B cell (primary cell): ENCODE data around the gene NUDT3. TPM values are rescaled to one million over a fixed set of nuclear protein-coding genes. Genes with fewer than 3 reads are reported as not detected.

Experiments
- ATAC-seq: fragments of 200-7000 bp; cut with Tn5 transposase; one replicate; pipeline ENCODE4 v1.10.0; 2021; ENCODE audit warnings: low read depth, mild to moderate bottlenecking, moderate number of reproducible peaks, moderate library complexity
- CTCF ChIA-PET: fragments of 350-600 bp; sonication (Branson Sonifier 250); formaldehyde crosslinking; loops from one replicate; lab custom pipeline; 2021; ENCODE audit warnings: antibody characterized with exemption, inconsistent platforms; lab: Charles Lee
- POLR2A ChIA-PET: fragments of 350-600 bp; sonication (Branson Sonifier 250); formaldehyde crosslinking; loops from one replicate; lab custom pipeline; 2021; ENCODE audit warnings: antibody characterized with exemption; lab: Charles Lee
- DNase-seq: peaks from one replicate; pipeline ENCODE4 v3.0.0; 2013
- H2AFZ ChIP-seq: 2 replicates; pipeline ENCODE4 v1.6.1; 2012; ENCODE audit warnings: mild to moderate bottlenecking, low read depth, low read length; ENCODE audit not compliant: insufficient read depth, poor library complexity, severe bottlenecking
- H3K27ac ChIP-seq, 2 donors: 1 replicate in 1 of 2; 2 replicates in 1 of 2; pipeline ENCODE4 v1.5.1; 2012 to 2013; ENCODE audit warnings: low read length in 2 of 2, mild to moderate bottlenecking in 2 of 2, moderate library complexity in 1 of 2
- H3K27me3 ChIP-seq, 4 experiments: fragments of 200-600 bp in 1 of 4; sonication (generic) in 1 of 4; replicated peaks in 1 of 4; 1 replicate in 2 of 4; 2 replicates in 2 of 4; pipeline versions ENCODE4 v1.6.1 to v1.7.0; 2013 to 2016; ENCODE audit warnings: low read length in 3 of 4, mild to moderate bottlenecking in 2 of 4, mixed read lengths in 1 of 4, moderate library complexity in 1 of 4; ENCODE audit not compliant: insufficient read depth in 4 of 4, control insufficient read depth in 3 of 4; ENCODE audit errors: control extremely low read depth in 1 of 4
- H3K36me3 ChIP-seq, 2 experiments: replicated peaks in 1 of 2; 1 replicate in 1 of 2; 2 replicates in 1 of 2; pipeline versions ENCODE4 v1.6.1 to v1.7.1; 2013; ENCODE audit warnings: low read length in 1 of 2; ENCODE audit not compliant: insufficient read depth in 2 of 2, control insufficient read depth in 1 of 2; ENCODE audit errors: control extremely low read depth in 1 of 2, extremely low read depth in 1 of 2
- H3K4me1 ChIP-seq, 2 donors: fragments of 200-600 bp in 1 of 2; sonication (generic) in 1 of 2; 1 replicate in 1 of 2; 2 replicates in 1 of 2; pipeline versions ENCODE4 v1.5.1 to v1.6.1; 2013 to 2017; ENCODE audit warnings: low read length in 2 of 2; ENCODE audit not compliant: control insufficient read depth in 2 of 2, insufficient read depth in 2 of 2
- H3K4me2 ChIP-seq: replicated peaks from 2 replicates; pipeline ENCODE3; 2012; ENCODE audit warnings: mild to moderate bottlenecking, low read depth, low read length; ENCODE audit not compliant: poor library complexity, severe bottlenecking
- H3K4me3 ChIP-seq, 5 experiments: fragments of 200-600 bp in 1 of 5; sonication (generic) in 1 of 5; 1 replicate in 3 of 5; 2 replicates in 2 of 5; pipeline versions ENCODE4 v1.5.1 to v1.7.0; 2011 to 2016; ENCODE audit warnings: low read length in 4 of 5, mild to moderate bottlenecking in 4 of 5, low read depth in 2 of 5, control low read depth in 1 of 5, moderate library complexity in 1 of 5; ENCODE audit not compliant: insufficient read depth in 1 of 5; ENCODE audit errors: control extremely low read depth in 1 of 5, extremely low read depth in 1 of 5
- H3K79me2 ChIP-seq: fragments of 200-600 bp; sonication (generic); one replicate; pipeline ENCODE4 v1.6.0; 2016; ENCODE audit warnings: low read length; ENCODE audit not compliant: control insufficient read depth, insufficient read depth
- H3K9ac ChIP-seq: fragments of 200-600 bp; sonication (generic); 2 replicates; pipeline ENCODE4 v1.6.1; 2017; ENCODE audit warnings: mild to moderate bottlenecking, low read length, moderate library complexity
- H3K9me3 ChIP-seq, 3 donors: one replicate each; pipeline versions ENCODE4 v1.6.1 to v1.7.1; 2013; ENCODE audit warnings: low read length in 2 of 3; ENCODE audit not compliant: control insufficient read depth in 2 of 3, insufficient read depth in 1 of 3; ENCODE audit errors: control extremely low read depth in 1 of 3
- H4K20me1 ChIP-seq: 2 replicates; pipeline ENCODE4 v1.6.0; 2012; ENCODE audit warnings: mild to moderate bottlenecking, low read length; ENCODE audit not compliant: insufficient read depth, control insufficient read depth, poor library complexity, severe bottlenecking
- H3K27ac Mint-ChIP-seq: one replicate; pipeline ENCODE4 v1.8.0; 2021; ENCODE audit warnings: mixed read lengths
- H3K27me3 Mint-ChIP-seq: one replicate; pipeline ENCODE4 v1.8.0; 2021; ENCODE audit warnings: mixed read lengths
- H3K4me1 Mint-ChIP-seq: one replicate; pipeline ENCODE4 v1.8.0; 2021; ENCODE audit warnings: mixed read lengths
- H3K4me3 Mint-ChIP-seq: one replicate; pipeline ENCODE4 v1.8.0; 2021; ENCODE audit warnings: mixed read lengths
- H3K9me3 Mint-ChIP-seq: one replicate; pipeline ENCODE4 v1.8.0; 2022; ENCODE audit warnings: mixed read lengths; ENCODE audit not compliant: insufficient read depth
- CTCF ChIP-seq: fragments of 200-600 bp; IDR thresholded peaks from one replicate; pipeline ENCODE4 v1.8.0; 2022; ENCODE audit warnings: antibody characterized with exemption, mild to moderate bottlenecking
- EZH2 ChIP-seq: IDR thresholded peaks from 2 replicates; pipeline ENCODE4 v1.6.1; 2012; ENCODE audit warnings: borderline replicate concordance, low read depth, mild to moderate bottlenecking, moderate library complexity, low read length; ENCODE audit not compliant: insufficient read depth, poor library complexity, severe bottlenecking
- WGBS: methylation state at CpG from one replicate; pipeline ENCODE4 v1.1.5; 2013; ENCODE audit warnings: missing lambda C conversion rate; ENCODE audit not compliant: insufficient coverage; 5-methylcytosine and 5-hydroxymethylcytosine counted together
- intact Hi-C: fragments of 100-400 bp; cut with micrococcal nuclease; formaldehyde crosslinking; loops from one replicate; pipeline ENCODE4 v1.10.0; 2022
- polyA minus RNA-seq: library from RNA; depleted of rRNA, polyadenylated mRNA; stranded (reverse); fragments of >200 nt; gene quantifications from 2 replicates; pipeline ENCODE4 v1.2.3, GENCODE V29; 2012
- polyA plus RNA-seq: library from polyadenylated mRNA; depleted of rRNA; stranded (reverse); fragments of >200 nt; gene quantifications from 2 replicates; pipeline ENCODE4 v1.2.3, GENCODE V29; 2012
- total RNA-seq, 2 donors: library from RNA; stranded (reverse); fragments of 120-200 nt in 1 of 2; gene quantifications; 1 replicate in 1 of 2; 2 replicates in 1 of 2; pipeline versions ENCODE4 v1.2.3 to v1.2.4, GENCODE V29; 2013 to 2022

Gene NUDT3
- total RNA-seq (37.4 and 40.1 TPM in 2 replicates), polyA plus RNA-seq (18.2 and 23.3 TPM in 2 replicates), polyA minus RNA-seq (17.8 and 21.8 TPM in 2 replicates)
- 35.3 TPM for total RNA-seq (2013)

DNA sequence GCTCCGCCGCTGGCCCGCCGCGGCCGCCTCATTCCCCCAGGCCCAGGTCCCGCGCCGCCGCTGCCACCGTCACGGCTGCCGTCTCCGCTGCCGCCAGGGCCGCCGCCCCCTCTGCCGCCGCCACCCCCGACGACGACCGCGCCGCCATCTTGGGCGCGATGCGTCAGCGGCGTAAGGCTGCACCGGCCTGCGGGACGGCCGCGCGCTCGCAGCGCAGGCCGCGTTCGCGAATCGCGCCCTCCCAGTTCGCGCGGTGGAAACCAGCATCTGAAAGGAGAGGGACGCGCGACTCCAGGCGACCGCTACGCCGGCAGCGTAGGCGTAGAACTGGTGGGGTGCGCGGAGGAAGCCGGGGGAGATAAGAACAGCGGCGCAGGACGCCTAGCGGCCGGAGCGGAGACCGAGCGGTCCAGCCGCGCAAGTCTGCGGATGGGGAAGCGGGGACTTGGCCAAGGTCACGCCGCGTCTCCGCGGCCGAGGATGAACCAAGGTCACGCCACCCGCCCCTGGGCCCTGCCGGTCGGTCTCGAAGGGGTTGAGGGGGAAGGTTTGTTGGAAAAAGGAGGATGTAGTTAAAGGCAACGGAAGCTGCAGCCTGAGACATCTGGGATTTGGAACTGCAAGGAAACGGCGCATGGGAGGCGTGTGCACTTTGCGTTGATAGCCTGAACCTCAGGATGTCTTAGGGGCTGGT, at the start of gene NUDT3:
NUDT3 (minus strand) TSS at position 173 of the 694 bp plus-strand sequence. CDS start 307 bp downstream, outside the sequence.
- Histone ChIP-seq H3K9ac (peak within 1 kb of the TSS; percentile 94), H3K36me3 (no peaks in the 10 kb centered on the region), H2AFZ (peak within 1 kb of the TSS; percentile 95), H3K27ac (peak within 1 kb of the TSS; percentile 71 to 88), H3K4me1 (peaks cover 16 to 31% of the 10 kb centered on the region in 2 donors), H3K4me2 (peak within 1 kb of the TSS; percentile 97), H4K20me1 (peaks cover 11% of the 10 kb centered on the region), H3K79me2 (peaks cover 65% of the 10 kb centered on the region), H3K27me3 (no peaks in the 10 kb centered on the region), H3K9me3 (peaks cover 0 to 3% (median 3%) of the 10 kb centered on the region in 3 donors), H3K4me3 (peak within 1 kb of the TSS; percentile 71 to 97 (median 87))
- Mint-ChIP-seq H3K9me3 (no peaks in the 10 kb centered on the region), H3K27ac (peak within 1 kb of the TSS; percentile 87), H3K4me3 (no peak within 1 kb of the TSS), H3K27me3 (no peaks in the 10 kb centered on the region), H3K4me1 (peaks cover 25% of the 10 kb centered on the region)
- WGBS = under 1% methylated on average over 84 of the region's 87 CpGs
- TF ChIP-seq EZH2 (no peak), CTCF (peak; percentile 79)
- CTCF ChIA-PET = interaction anchor here (1.2 to 7.5 kb wide), 6 partner anchors 22 to 229 kb away, joined by 4 to 68 read pairs (median 8); partner anchors contain the start of gene SMIM29
- intact Hi-C loops = loop anchor here (2.0 to 10.0 kb wide), 8 partner anchors 22 to 282 kb away; no protein-coding TSS in a partner anchor
- DNase-seq (peak; percentile 99), ATAC-seq (peak; percentile 87)
- POLR2A ChIA-PET = interaction anchor here (0.6 to 2.0 kb wide), 5 partner anchors 9 to 171 kb away, joined by 3 to 7 read pairs (median 6); partner anchors contain the start of genes HMGA1 and SMIM29

- Histone ChIP-seq H3K79me2 (no peaks in the 10 kb centered on the region), H3K27ac (no peak overlapping the region), H3K9ac (no peak overlapping the region), H3K4me2 (no peak overlapping the region), H4K20me1 (no peaks in the 10 kb centered on the region), H3K4me3 (no peak overlapping the region), H2AFZ (no peak overlapping the region), H3K27me3 (no peaks in the 10 kb centered on the region), H3K9me3 (peaks cover 0 to 5% (median 0%) of the 10 kb centered on the region in 3 donors), H3K36me3 (no peaks in the 10 kb centered on the region), H3K4me1 (peaks cover 3 to 5% of the 10 kb centered on the region in 2 donors)
- CTCF ChIA-PET = no interaction called here
- ATAC-seq (no peak), DNase-seq (no peak)
- Mint-ChIP-seq H3K4me1 (peaks cover 5% of the 10 kb centered on the region), H3K27me3 (no peaks in the 10 kb centered on the region), H3K4me3 (no peak overlapping the region), H3K9me3 (peaks cover 4% of the 10 kb centered on the region), H3K27ac (no peak overlapping the region)
- intact Hi-C loops = no loop called here
- TF ChIP-seq CTCF = no peak
- no CpG with 5 or more reads among the region's 5 CpGs for WGBS
- POLR2A ChIA-PET = no interaction called here
Observed at GRCh38 chr6:34441526-34441925, 49.1 kb upstream of the NUDT3 start.
